HL-60 (cell line): ENCODE results near the gene ATF2.

Source experiments
- POLR2AphosphoS5 ChIP-seq: IDR thresholded peaks from 2 replicates; pipeline ENCODE4 v1.6.1; 2012; ENCODE audit warnings: low read depth
- TF ChIP-seq, protein P1 (sequence below): IDR thresholded peaks from one replicate; pipeline ENCODE4 v1.5.1; 2011; ENCODE audit warnings: low read length, control low read depth, inconsistent platforms; ENCODE audit not compliant: insufficient read depth

DNA sequence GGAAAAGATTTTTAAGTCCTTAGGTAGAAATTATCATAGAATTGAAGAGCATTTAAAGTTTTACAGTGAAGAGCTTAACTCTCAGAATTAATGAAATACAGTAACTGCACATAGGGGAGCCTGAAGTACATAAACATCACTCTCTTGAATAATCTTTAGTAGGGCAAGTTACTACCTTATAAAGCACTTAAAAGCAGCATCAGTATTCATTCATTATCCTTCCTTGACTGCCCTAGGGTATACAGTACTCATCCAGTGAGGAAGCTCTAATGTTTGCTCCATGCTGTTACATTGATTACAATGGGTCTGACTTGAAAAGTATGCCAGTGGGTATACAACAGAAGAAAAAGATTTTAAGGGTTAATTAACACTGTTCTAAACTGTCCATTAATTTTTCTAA is 66.5 kb downstream of the ATF2 start:
- TF ChIP-seq, protein P1, sequence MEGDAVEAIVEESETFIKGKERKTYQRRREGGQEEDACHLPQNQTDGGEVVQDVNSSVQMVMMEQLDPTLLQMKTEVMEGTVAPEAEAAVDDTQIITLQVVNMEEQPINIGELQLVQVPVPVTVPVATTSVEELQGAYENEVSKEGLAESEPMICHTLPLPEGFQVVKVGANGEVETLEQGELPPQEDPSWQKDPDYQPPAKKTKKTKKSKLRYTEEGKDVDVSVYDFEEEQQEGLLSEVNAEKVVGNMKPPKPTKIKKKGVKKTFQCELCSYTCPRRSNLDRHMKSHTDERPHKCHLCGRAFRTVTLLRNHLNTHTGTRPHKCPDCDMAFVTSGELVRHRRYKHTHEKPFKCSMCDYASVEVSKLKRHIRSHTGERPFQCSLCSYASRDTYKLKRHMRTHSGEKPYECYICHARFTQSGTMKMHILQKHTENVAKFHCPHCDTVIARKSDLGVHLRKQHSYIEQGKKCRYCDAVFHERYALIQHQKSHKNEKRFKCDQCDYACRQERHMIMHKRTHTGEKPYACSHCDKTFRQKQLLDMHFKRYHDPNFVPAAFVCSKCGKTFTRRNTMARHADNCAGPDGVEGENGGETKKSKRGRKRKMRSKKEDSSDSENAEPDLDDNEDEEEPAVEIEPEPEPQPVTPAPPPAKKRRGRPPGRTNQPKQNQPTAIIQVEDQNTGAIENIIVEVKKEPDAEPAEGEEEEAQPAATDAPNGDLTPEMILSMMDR = no peak
- no peak for TF ChIP-seq POLR2AphosphoS5
